Progenitor cell of endocrine pancreas (in vitro differentiated cells): ENCODE measurements around the gene RABGAP1L. TPM values are rescaled to one million over a fixed set of nuclear protein-coding genes. Genes with fewer than 3 reads are reported as not detected.
"Not testable (repeated sequence)": the region's sequence is repeated elsewhere in the genome, so short reads cannot be mapped to it uniquely, and the experiment has no call there.

Experiments used
- DNase-seq: peaks from one replicate; pipeline ENCODE4 v3.0.0; 2021; ENCODE audit warnings: low spot score; ENCODE audit not compliant: unreplicated experiment
- H3K27ac Mint-ChIP-seq: 2 replicates; pipeline ENCODE4 v1.8.0; 2021; ENCODE audit warnings: mild to moderate bottlenecking, moderate library complexity, mixed read lengths
- H3K27me3 Mint-ChIP-seq: 2 replicates; pipeline ENCODE4 v1.8.0; 2021; ENCODE audit warnings: mixed read lengths
- H3K36me3 Mint-ChIP-seq: 2 replicates; pipeline ENCODE4 v1.8.0; 2022; ENCODE audit warnings: mixed read lengths; ENCODE audit not compliant: insufficient read depth
- H3K4me1 Mint-ChIP-seq: 2 replicates; pipeline ENCODE4 v1.8.0; 2021; ENCODE audit warnings: low read depth, mixed read lengths
- H3K4me3 Mint-ChIP-seq: 2 replicates; pipeline ENCODE4 v1.8.0; 2021; ENCODE audit warnings: low read depth, mild to moderate bottlenecking, moderate library complexity, mixed read lengths
- H3K9me3 Mint-ChIP-seq: 2 replicates; pipeline ENCODE4 v1.8.0; 2021; ENCODE audit warnings: low read depth, mixed read lengths
- CTCF ChIP-seq: fragments of 200-600 bp; sonication (generic); IDR thresholded peaks from one replicate; pipeline ENCODE4 v1.5.0; 2021; ENCODE audit warnings: antibody characterized with exemption, mild to moderate bottlenecking; ENCODE audit not compliant: unreplicated experiment
- total RNA-seq: library from RNA; stranded (reverse); gene quantifications from 2 replicates; pipeline ENCODE4 v1.2.1, GENCODE V29; 2021

Gene RABGAP1L
- total RNA-seq, 1 donor from 2014 or later = 55.2 TPM

- Mint-ChIP-seq H3K27ac (no peak overlapping the region), H3K9me3 (peaks cover 11% of the 10 kb centered on the region)
- no peak for TF ChIP-seq CTCF
Measured at GRCh38 chr1:174230399-174230798, 71.1 kb downstream of the RABGAP1L start.

GRCh38 chr1:174232761-174233160, 73.4 kb downstream of the RABGAP1L start:
- no peaks in the 10 kb centered on the region for H3K27me3 Mint-ChIP-seq
- no peak for TF ChIP-seq CTCF
- DNase-seq = no peak
- no peak overlapping the region for H3K27ac Mint-ChIP-seq
- peaks cover 11% of the 10 kb centered on the region for H3K9me3 Mint-ChIP-seq
- H3K4me3 Mint-ChIP-seq = no peak overlapping the region
- H3K36me3 Mint-ChIP-seq = peaks cover 16% of the 10 kb centered on the region
- H3K4me1 Mint-ChIP-seq = no peaks in the 10 kb centered on the region

More at GRCh38 chr1:174230399-174230798, 71.1 kb downstream of the RABGAP1L start:
- DNase-seq = no peak
- Mint-ChIP-seq H3K4me1 (no peaks in the 10 kb centered on the region), H3K4me3 (no peak overlapping the region), H3K36me3 (peaks cover 16% of the 10 kb centered on the region), H3K27me3 (no peaks in the 10 kb centered on the region)

- H3K36me3 Mint-ChIP-seq, H3K27me3 Mint-ChIP-seq, H3K4me1 Mint-ChIP-seq, DNase-seq, H3K9me3 Mint-ChIP-seq: not testable (repeated sequence)
- peak overlapping the region; percentile 77 for H3K27ac Mint-ChIP-seq
- peak overlapping the region; percentile 52 for H3K4me3 Mint-ChIP-seq
Measured at GRCh38 chr1:174238845-174239501, 79.7 kb downstream of the RABGAP1L start.

- Mint-ChIP-seq H3K4me3 (peak overlapping the region; percentile 52), H3K4me1 (peaks cover 4% of the 10 kb centered on the region), H3K27me3 (no peaks in the 10 kb centered on the region), H3K27ac (no peak overlapping the region), H3K9me3 (peaks cover 6% of the 10 kb centered on the region), H3K36me3 (peaks cover 10% of the 10 kb centered on the region)
- no peak for TF ChIP-seq CTCF
- no peak for DNase-seq
Measured at GRCh38 chr1:174239541-174239940, 80.2 kb downstream of the RABGAP1L start.

- Mint-ChIP-seq H3K27ac (no peak overlapping the region), H3K9me3 (peaks cover 6% of the 10 kb centered on the region)
Measured at GRCh38 chr1:174242856-174243255, 83.5 kb downstream of the RABGAP1L start.

More at GRCh38 chr1:174242856-174243255, 83.5 kb downstream of the RABGAP1L start:
- Mint-ChIP-seq H3K4me1 (peaks cover 4% of the 10 kb centered on the region), H3K4me3 (no peak overlapping the region), H3K36me3 (peaks cover 10% of the 10 kb centered on the region), H3K27me3 (no peaks in the 10 kb centered on the region)
- no peak for DNase-seq
- no peak for TF ChIP-seq CTCF
